Activated T-cell treated with anti-CD3 and anti-CD28 coated beads, Interleukin-2, amount 50 U/mL, for 4 hours (primary cell): ENCODE measurements around the gene SYCE3. TPM values are rescaled to one million over a fixed set of nuclear protein-coding genes. Genes with fewer than 3 reads are reported as not detected.

ENCODE experiments used
- ATAC-seq, 2 donors: fragments of 200-7000 bp; cut with Tn5 transposase; one replicate each; pipeline ENCODE4 v1.10.0; 2021
- DNase-seq: peaks from one replicate; pipeline ENCODE4 v3.0.0-alpha.2; 2020
- H3K27me3 Mint-ChIP-seq: one replicate; pipeline ENCODE4 v1.8.0; 2021; ENCODE audit warnings: low read depth, mixed read lengths
- H3K36me3 Mint-ChIP-seq: one replicate; pipeline ENCODE4 v1.8.0; 2022; ENCODE audit warnings: mixed read lengths; ENCODE audit not compliant: insufficient read depth
- H3K4me1 Mint-ChIP-seq: one replicate; pipeline ENCODE4 v1.8.0; 2021; ENCODE audit warnings: low read depth, mixed read lengths
- H3K4me3 Mint-ChIP-seq: one replicate; pipeline ENCODE4 v1.8.0; 2021; ENCODE audit warnings: mild to moderate bottlenecking, moderate library complexity, mixed read lengths
- H3K9me3 Mint-ChIP-seq: one replicate; pipeline ENCODE4 v1.8.0; 2021; ENCODE audit warnings: mixed read lengths
- total RNA-seq, 3 donors: library from RNA; stranded (reverse); gene quantifications; one replicate each; pipeline ENCODE4 v1.2.1, GENCODE V29; 2021

Gene SYCE3
- total RNA-seq, 3 donors from 2014 or later: not detected

- no peaks in the 10 kb centered on the region for H3K27me3 Mint-ChIP-seq
- DNase-seq: no peak
- ATAC-seq: no peak
- H3K4me1 Mint-ChIP-seq: peaks cover 7% of the 10 kb centered on the region
- H3K36me3 Mint-ChIP-seq: peaks cover 6% of the 10 kb centered on the region
- H3K4me3 Mint-ChIP-seq: no peak overlapping the region
- H3K9me3 Mint-ChIP-seq: no peaks in the 10 kb centered on the region
Observed at GRCh38 chr22:50574383-50574755, 11.7 kb upstream of the SYCE3 start.

DNA sequence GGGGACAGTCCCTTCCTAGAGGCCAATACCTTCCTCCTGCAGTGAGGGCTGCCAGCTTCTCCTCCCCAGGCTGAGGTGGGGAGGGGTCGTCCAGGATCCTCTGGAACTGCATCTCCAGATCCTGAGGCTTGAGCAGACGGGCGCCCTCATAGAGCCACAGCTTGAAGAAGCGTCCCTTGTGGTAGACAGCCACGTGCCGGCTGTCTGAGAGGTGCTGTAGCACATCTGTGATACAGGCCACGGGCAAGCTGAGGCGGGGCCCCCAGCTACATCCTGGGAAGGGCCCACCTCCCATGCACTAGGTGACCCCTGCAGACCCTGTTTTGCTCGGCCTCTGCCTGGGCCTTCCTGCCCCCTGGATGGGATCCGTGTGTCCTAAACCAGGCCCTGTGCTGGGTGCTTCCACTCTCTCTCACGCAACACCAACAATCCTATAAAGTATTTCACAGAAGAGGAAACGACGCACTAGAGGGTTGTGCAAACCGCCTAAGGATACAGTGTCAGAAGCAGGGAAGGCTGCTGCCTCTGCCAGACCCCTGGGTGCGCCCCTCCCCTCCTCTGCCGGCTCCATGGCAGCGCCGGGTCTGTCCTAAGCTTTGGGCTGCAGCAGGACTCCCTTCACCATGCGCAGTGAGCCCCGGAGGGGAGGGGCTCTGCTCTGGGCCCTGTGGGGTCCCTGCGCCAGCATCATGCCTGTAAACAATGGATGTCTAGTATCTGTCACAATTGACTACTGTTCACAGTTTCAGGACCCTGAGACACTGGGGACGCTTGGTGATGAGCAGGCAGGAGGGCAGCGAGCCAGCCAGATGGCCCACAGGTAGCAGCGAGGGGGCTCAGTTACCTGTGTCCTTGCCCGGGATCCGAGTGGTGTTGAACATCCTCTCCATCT, 11.0 kb upstream of the SYCE3 start:
- peaks cover 8% of the 10 kb centered on the region for H3K36me3 Mint-ChIP-seq
- H3K4me3 Mint-ChIP-seq: no peak overlapping the region
- DNase-seq: no peak

GRCh38 chr22:50572965-50573364, 10.2 kb upstream of the SYCE3 start:
- Mint-ChIP-seq H3K4me1 (peaks cover 7% of the 10 kb centered on the region), H3K36me3 (peaks cover 8% of the 10 kb centered on the region), H3K4me3 (no peak overlapping the region), H3K9me3 (no peaks in the 10 kb centered on the region), H3K27me3 (no peaks in the 10 kb centered on the region)
- no peak for ATAC-seq
- no peak for DNase-seq

More for the DNA sequence above, 11.0 kb upstream of the SYCE3 start:
- no peaks in the 10 kb centered on the region for H3K27me3 Mint-ChIP-seq
- peaks cover 7% of the 10 kb centered on the region for H3K4me1 Mint-ChIP-seq
- no peaks in the 10 kb centered on the region for H3K9me3 Mint-ChIP-seq
- no peak for ATAC-seq

GRCh38 chr22:50571264-50572175, 8.8 kb upstream of the SYCE3 start:
- ATAC-seq (no peak), DNase-seq (no peak)
- H3K4me3 Mint-ChIP-seq: no peak overlapping the region
- H3K4me1 Mint-ChIP-seq: no peaks in the 10 kb centered on the region
- no peaks in the 10 kb centered on the region for H3K27me3 Mint-ChIP-seq
- H3K36me3 Mint-ChIP-seq: peaks cover 8% of the 10 kb centered on the region
- no peaks in the 10 kb centered on the region for H3K9me3 Mint-ChIP-seq

GRCh38 chr22:50570861-50571260, 8.1 kb upstream of the SYCE3 start:
- DNase-seq (no peak), ATAC-seq (no peak)
- no peaks in the 10 kb centered on the region for H3K9me3 Mint-ChIP-seq
- H3K27me3 Mint-ChIP-seq: no peaks in the 10 kb centered on the region
- H3K4me3 Mint-ChIP-seq: no peak overlapping the region
- H3K4me1 Mint-ChIP-seq: no peaks in the 10 kb centered on the region
- peaks cover 8% of the 10 kb centered on the region for H3K36me3 Mint-ChIP-seq

- DNase-seq (no peak), ATAC-seq (no peak)
- H3K27me3 Mint-ChIP-seq: no peaks in the 10 kb centered on the region
- peaks cover 8% of the 10 kb centered on the region for H3K36me3 Mint-ChIP-seq
- H3K4me1 Mint-ChIP-seq: no peaks in the 10 kb centered on the region
- no peak overlapping the region for H3K4me3 Mint-ChIP-seq
- no peaks in the 10 kb centered on the region for H3K9me3 Mint-ChIP-seq
Observed at GRCh38 chr22:50569896-50570535, 7.3 kb upstream of the SYCE3 start.

DNA sequence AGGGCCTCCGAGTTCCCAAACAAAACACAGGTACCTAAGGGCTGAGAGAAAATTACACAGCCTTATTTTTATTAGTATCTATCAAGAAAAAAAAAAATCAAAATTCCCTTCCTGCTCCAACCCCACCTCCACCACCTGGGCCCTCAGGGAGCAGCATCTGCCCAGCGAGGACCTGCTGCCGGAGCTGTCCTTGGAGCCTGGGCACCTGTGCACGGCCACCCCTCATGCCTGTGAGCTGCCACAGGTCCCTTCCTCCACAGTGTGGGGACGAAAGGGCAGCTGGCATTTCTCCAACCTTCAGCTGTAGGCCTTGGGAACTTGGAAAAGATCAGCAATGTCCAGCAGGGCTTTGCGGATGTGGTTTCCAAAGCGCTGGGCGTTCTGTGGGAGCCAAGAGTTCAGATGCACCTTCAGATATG, 6.3 kb upstream of the SYCE3 start:
- ATAC-seq (no peak), DNase-seq (no peak)
- Mint-ChIP-seq H3K4me1 (no peaks in the 10 kb centered on the region), H3K4me3 (no peak overlapping the region), H3K9me3 (no peaks in the 10 kb centered on the region), H3K36me3 (peaks cover 8% of the 10 kb centered on the region), H3K27me3 (no peaks in the 10 kb centered on the region)

DNA sequence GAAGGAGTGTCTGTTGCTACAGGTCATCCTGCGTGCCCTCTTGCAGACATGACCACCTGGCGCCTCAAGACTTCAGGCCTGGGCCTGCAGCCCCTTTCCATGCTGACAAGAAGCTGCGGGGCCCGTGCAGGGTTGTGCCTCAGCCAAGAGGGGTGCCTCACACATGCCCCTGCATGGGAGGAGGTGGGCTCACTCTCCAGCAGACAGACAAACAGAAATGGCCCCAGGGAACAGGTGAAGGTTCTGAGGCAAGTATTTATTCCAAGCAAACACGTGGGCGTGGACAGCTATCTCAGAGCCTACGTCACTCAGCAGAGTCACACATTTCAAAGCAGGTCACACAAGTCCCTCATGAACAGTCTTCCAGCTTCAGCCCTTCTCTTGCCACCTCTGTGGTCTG, 5.9 kb upstream of the SYCE3 start:
- no peak for ATAC-seq
- H3K27me3 Mint-ChIP-seq: no peaks in the 10 kb centered on the region

DNA sequence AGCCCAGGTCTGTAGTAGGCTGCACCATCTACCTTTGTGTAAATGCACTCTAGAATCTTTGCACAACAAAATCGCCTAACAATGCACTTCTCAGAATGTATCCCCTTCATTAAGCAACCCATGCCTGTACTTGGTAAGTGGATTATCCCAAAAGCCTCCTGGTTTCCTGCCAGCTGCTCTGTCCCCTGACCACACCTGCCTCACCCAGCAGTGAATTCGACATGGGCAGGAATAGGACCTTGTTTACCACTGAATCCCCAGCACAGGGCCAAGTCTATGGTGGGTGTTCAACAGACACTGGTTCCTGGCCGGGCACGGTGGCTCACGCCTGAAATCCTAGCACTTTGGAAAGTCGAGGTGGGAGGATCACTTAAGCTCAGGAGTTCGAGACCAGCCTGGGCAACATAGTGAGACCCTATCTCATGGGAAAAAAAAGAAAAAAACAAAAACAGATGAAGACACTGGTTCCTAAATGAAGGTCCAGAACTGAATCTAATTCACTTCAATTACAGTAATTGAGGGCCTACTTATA, 5.1 kb upstream of the SYCE3 start:
- no peak overlapping the region for H3K4me3 Mint-ChIP-seq
- H3K27me3 Mint-ChIP-seq: no peaks in the 10 kb centered on the region
- no peak for ATAC-seq
- peaks cover 8% of the 10 kb centered on the region for H3K36me3 Mint-ChIP-seq
- H3K9me3 Mint-ChIP-seq: no peaks in the 10 kb centered on the region
- H3K4me1 Mint-ChIP-seq: peaks cover 8% of the 10 kb centered on the region
- DNase-seq: no peak

More for the DNA sequence above, 5.9 kb upstream of the SYCE3 start:
- peaks cover 2% of the 10 kb centered on the region for H3K4me1 Mint-ChIP-seq
- DNase-seq: no peak
- peaks cover 8% of the 10 kb centered on the region for H3K36me3 Mint-ChIP-seq
- no peaks in the 10 kb centered on the region for H3K9me3 Mint-ChIP-seq
- no peak overlapping the region for H3K4me3 Mint-ChIP-seq

- peak overlapping the region; percentile 11 for H3K4me3 Mint-ChIP-seq
- DNase-seq: no peak
- peaks cover under 1% of the 10 kb centered on the region for H3K36me3 Mint-ChIP-seq
- ATAC-seq: no peak
- no peaks in the 10 kb centered on the region for H3K9me3 Mint-ChIP-seq
- peaks cover 12% of the 10 kb centered on the region for H3K4me1 Mint-ChIP-seq
- H3K27me3 Mint-ChIP-seq: no peaks in the 10 kb centered on the region
Observed at GRCh38 chr22:50564289-50564688, 1.6 kb upstream of the SYCE3 start.

DNA sequence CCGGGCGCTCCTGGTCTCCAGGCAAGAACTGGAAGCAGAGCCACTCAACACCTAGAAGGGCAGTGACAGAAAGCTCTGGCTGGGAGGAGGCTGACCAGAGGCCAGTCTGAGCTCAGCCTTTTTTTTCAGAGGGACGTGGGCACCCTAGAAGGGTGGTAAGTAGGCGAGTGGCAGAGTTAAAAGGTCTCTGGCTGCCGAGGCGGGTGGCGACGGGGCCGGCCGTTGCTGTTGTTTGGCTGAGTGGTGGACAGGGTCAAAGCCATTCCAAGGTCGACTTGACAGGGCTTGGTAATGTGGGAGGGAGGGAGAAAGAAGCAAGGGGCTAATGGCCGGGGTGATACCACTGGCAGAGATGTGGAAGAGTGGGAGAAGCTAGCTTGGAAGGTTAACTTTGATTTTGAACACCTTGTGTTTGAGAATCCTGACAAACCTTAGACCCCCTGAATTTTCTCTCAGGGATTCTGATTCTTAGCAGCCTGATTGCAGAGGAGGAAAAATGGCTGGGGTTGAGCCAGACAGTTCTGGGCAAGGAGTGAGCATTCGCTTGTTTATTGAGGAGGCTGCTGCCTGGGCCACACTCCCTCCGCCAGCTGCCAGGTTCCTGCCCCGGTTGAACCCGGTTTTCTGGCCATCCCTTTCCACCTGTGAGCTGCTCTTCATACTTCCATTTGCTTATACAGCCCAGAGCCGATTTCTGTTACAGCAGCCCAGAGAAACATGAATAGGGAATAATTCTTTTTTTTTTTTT, 868 bp upstream of the SYCE3 start:
- ATAC-seq: peak in 1 of 2 donors; percentile 7
- H3K4me3 Mint-ChIP-seq: peak overlapping the region; percentile 86
- H3K27me3 Mint-ChIP-seq: no peaks in the 10 kb centered on the region
- no peak for DNase-seq
- no peaks in the 10 kb centered on the region for H3K9me3 Mint-ChIP-seq
- H3K36me3 Mint-ChIP-seq: no peaks in the 10 kb centered on the region
- H3K4me1 Mint-ChIP-seq: peaks cover 12% of the 10 kb centered on the region

DNA sequence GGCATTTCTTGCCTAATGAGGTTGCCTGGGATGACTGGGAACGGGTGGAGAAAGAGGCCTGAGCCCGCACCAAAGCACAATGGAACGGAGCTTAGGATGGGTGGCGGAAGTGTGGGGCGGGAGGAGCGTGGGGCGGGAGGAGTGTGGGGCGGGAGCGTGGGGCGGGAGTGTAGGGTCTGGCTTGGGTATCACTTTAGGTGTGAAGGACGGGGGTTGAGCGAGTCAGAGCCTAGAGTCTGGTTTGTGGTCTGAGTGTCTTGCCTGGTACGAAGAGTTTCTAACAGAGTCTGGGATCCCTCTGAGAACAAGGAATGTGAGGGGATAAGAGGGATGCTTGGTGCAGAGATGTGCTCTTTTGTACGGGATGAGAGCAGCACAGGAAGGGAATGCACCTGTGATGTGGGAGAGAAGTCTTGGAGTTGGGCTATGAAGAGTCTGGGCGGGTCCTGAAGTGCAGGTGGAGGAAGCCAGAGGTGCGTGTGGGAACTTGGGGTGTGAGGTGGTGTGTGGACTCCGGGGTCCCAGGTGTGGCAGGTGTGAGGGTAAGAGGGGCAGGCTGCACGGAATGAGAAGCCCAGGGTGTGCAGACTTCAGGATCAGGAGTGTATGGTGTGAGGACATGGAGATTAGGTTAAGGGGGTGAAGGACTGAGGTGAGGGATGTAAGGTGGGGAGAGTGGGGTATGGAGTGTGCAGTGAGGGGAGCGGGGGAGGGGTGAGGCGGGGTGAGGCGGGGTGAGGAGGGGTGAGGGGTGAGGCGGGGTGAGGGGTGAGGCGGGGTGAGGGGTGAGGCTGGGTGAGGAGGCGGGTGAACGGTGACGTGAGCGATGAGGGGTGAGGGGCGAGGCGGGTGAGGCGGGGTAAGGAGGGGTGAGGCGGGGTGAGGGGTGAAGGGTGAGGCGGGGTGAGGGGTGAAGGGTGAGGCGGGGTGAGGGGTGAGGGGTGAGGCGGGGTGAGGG, 1.0 kb downstream of the SYCE3 start:
- H3K27me3 Mint-ChIP-seq: no peaks in the 10 kb centered on the region
- H3K9me3 Mint-ChIP-seq: no peaks in the 10 kb centered on the region
- H3K36me3 Mint-ChIP-seq: no peaks in the 10 kb centered on the region
- DNase-seq (no peak), ATAC-seq (no peak)
- H3K4me1 Mint-ChIP-seq: peaks cover 12% of the 10 kb centered on the region
- peak overlapping the region; percentile 64 for H3K4me3 Mint-ChIP-seq

DNA sequence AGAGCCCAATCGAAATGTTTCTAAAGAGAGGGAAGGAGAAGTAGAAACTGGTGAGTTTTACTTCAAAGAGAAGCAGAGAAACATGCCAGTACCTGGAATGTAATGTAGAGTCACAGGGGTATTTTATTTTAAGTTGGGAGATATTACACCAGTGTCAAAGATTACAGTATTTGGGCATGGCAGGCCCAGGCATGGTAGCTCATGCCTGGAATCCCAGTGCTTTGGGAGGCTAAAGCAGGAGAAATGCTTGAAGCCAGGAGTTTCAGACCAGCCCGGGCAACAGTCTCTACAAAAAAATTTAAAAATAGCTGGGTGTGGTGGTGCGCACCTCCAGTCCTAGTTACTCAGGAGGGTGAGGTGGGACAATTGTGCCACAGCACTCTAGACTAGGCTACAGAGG, 2.7 kb downstream of the SYCE3 start:
- DNase-seq: no peak
- Mint-ChIP-seq H3K9me3 (no peaks in the 10 kb centered on the region), H3K36me3 (no peaks in the 10 kb centered on the region), H3K4me3 (no peak overlapping the region), H3K4me1 (peaks cover 12% of the 10 kb centered on the region), H3K27me3 (no peaks in the 10 kb centered on the region)
- no peak for ATAC-seq
